ENCODE data around the gene GALK1. TPM values are rescaled to one million over a fixed set of nuclear protein-coding genes. Genes with fewer than 3 reads are reported as not detected.
A peak's percentile ranks its signal among the peaks of the same experiment; 100 is the strongest.

The GALK1 gene
- total and polyA plus RNA-seq, 2 of the 13 experiments (the other 11 are each of a cell fraction or from before 2014, with no cell fraction given), result 59.9 to 93.6 TPM

- TF ChIP-seq ZNF318 (CRISPR knock-in tag; IDR thresholded peaks at IDR 0.05) (peak; percentile 57; the same call in 1 of the 2 replicates), IKZF5 (CRISPR knock-in tag; IDR thresholded peaks at IDR 0.05) (0 out of 2 replicates have a peak, but pooled peaks have one; percentile 20), FOXC1 (CRISPR knock-in tag; IDR thresholded peaks at IDR 0.05; ENCODE audit: borderline replicate concordance) (peak; percentile 22; the same call in 1 of the 2 replicates), ZBTB2 (CRISPR knock-in tag; IDR thresholded peaks at IDR 0.05; ENCODE audit: low read depth) (no peak), FOXK1 (CRISPR knock-in tag; IDR thresholded peaks at IDR 0.05; ENCODE audit: borderline replicate concordance, low read depth) (no peak), POLR2AphosphoS5 (IDR thresholded peaks at IDR 0.05; ENCODE audit: low read depth, low read length) (no peak; the same call in 1 of the 2 replicates), ATAD3A (CRISPR knock-in tag; IDR thresholded peaks at IDR 0.05) (no peak), ZMAT3 (CRISPR knock-in tag; conservative IDR thresholded peaks at IDR 0.05) (no peak), HNRNPK (IDR thresholded peaks at IDR 0.05; ENCODE audit: low read depth, low read length, poor library complexity, severe bottlenecking) (no peak), MAFK (conservative IDR thresholded peaks at IDR 0.05 in 1 of 2, IDR thresholded peaks at IDR 0.05 in 1 of 2; ENCODE audit: low read length in 2 of 2) (no peak), POGZ (CRISPR knock-in tag; IDR thresholded peaks at IDR 0.05) (no peak), ZNF687 (CRISPR knock-in tag; IDR thresholded peaks at IDR 0.05) (peak; percentile 23), SNAI1 (CRISPR knock-in tag; IDR thresholded peaks at IDR 0.05; ENCODE audit: borderline replicate concordance) (0 out of 2 replicates have a peak, but pooled peaks have one; percentile 61)
Measured at GRCh38 chr17:75783803-75784472, 18.9 kb upstream of the GALK1 start (continued).

Data from HepG2 (cell line).